ENCODE measurements around the gene CFAP20DC.

Gene CFAP20DC

GRCh38 chr3:59023612-59024011 is 26.2 kb downstream of the CFAP20DC start:
- DNase-seq (ENCODE audit: low spot score) = no peak
- TF ChIP-seq, protein P1, sequence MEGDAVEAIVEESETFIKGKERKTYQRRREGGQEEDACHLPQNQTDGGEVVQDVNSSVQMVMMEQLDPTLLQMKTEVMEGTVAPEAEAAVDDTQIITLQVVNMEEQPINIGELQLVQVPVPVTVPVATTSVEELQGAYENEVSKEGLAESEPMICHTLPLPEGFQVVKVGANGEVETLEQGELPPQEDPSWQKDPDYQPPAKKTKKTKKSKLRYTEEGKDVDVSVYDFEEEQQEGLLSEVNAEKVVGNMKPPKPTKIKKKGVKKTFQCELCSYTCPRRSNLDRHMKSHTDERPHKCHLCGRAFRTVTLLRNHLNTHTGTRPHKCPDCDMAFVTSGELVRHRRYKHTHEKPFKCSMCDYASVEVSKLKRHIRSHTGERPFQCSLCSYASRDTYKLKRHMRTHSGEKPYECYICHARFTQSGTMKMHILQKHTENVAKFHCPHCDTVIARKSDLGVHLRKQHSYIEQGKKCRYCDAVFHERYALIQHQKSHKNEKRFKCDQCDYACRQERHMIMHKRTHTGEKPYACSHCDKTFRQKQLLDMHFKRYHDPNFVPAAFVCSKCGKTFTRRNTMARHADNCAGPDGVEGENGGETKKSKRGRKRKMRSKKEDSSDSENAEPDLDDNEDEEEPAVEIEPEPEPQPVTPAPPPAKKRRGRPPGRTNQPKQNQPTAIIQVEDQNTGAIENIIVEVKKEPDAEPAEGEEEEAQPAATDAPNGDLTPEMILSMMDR (IDR thresholded peaks at IDR 0.05; ENCODE audit: extremely low read depth, missing control alignments) = no peak

GRCh38 chr3:59017617-59017984 is 32.2 kb downstream of the CFAP20DC start:
- TF ChIP-seq, protein P1 (IDR thresholded peaks at IDR 0.05; ENCODE audit: extremely low read depth, missing control alignments) = no peak
- DNase-seq (ENCODE audit: low spot score) = no peak

GRCh38 chr3:59016930-59017616 is 32.8 kb downstream of the CFAP20DC start:
- TF ChIP-seq, protein P1 (IDR thresholded peaks at IDR 0.05; ENCODE audit: extremely low read depth, missing control alignments) = no peak
- no peak for DNase-seq (ENCODE audit: low spot score)

- TF ChIP-seq, protein P1 (IDR thresholded peaks at IDR 0.05; ENCODE audit: extremely low read depth, missing control alignments) = no peak
- no peak for DNase-seq (ENCODE audit: low spot score)
These were observed 36.2 kb downstream of the CFAP20DC start for GRCh38 chr3:59013611-59014010.

DNA sequence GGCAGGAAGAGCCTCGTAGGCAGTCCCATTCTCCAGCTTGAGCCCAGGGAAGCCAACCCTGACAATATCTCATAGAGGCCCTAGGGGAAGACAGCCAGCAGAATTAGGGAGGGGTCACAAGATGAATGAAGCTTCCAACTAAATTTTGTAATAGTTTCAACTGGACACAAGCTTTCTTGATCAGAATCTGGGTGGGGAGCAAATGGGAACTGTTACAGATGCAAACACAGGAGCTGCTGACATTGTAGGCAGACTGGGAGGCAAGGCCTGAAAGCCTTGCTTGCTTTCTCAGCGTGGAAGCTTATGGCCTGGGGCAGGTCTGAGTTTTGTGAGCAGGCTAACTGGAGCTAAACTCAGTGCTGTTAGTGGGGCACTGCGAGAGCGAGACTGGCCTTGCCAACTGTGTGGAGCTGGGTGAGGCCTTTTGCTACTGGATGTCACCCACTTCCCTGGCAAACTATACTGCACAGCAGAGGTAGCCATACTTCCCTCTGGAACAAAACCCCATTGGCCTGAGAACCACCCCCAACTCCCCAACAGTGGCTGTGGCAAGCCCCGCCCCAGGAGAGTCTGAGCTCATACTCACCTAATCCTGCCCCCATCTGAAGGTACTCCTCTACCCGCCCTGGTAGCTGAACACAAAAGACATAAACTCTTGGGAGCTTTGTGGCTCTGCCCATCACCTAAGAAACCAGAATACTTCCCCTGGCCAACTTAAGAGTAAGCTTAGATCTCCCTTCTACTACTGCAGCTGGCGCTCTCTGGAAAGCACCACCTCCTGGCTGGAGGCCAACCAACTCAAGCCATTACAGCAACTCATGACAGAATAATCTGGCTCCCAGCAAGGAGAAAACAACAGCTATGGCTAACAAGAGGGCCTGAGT is 42.9 kb downstream of the CFAP20DC start:
- no peak for DNase-seq (ENCODE audit: low spot score)
- TF ChIP-seq, protein P1 (IDR thresholded peaks at IDR 0.05; ENCODE audit: extremely low read depth, missing control alignments) = no peak

DNA sequence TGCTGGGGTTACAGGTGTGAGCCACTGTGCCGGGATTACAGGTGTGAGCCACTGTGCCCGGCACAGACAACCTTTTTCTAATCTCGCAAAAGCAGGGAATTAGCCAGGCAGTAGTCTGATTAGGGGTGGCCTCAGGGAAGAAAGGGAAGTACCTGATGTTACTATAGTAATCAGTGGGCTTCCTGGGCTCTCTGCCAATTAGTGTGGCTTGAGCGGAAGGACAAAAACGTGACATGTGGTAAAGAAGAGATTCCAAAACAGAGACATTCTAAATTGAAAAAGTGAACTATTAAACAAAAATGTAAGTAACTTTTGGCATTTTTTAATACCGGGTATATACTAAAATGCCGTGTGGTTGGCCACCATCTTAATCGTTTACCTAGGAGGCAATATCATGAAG is 48.1 kb downstream of the CFAP20DC start:
- TF ChIP-seq, protein P1 (IDR thresholded peaks at IDR 0.05; ENCODE audit: extremely low read depth, missing control alignments) = no peak
- DNase-seq (ENCODE audit: low spot score) = no peak

- TF ChIP-seq, protein P1 (IDR thresholded peaks at IDR 0.05; ENCODE audit: extremely low read depth, missing control alignments) = no peak
- DNase-seq (ENCODE audit: low spot score) = no peak
These were observed 50.1 kb downstream of the CFAP20DC start for GRCh38 chr3:58999774-59000160.

All from GM20000 (cell line).